ENCODE data around the gene CZIB.
"Not testable (repeated sequence)": the region's sequence is repeated elsewhere in the genome, so short reads cannot be mapped to it uniquely, and the experiment has no call there.

Gene CZIB

DNA sequence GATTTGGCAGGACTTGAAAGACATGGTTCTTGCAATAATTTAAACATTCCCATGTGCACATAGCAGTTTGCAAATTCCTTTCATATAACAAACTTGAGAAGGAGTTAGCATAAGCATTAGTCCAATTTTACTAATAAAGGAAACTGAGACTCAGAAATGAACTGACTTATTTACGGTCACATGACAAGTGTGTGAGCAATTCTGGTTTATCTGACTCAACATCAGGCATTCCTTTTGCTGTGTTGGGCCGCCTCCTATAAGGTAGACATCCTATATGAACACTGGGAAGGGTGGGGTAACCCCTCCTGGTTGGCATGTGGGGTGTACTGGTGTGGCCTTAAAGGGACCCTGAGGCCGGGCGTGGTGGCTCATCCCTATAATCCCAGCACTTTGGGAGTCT lies 32.3 kb downstream of the CZIB start:
- DNase-seq, result no peak

DNA sequence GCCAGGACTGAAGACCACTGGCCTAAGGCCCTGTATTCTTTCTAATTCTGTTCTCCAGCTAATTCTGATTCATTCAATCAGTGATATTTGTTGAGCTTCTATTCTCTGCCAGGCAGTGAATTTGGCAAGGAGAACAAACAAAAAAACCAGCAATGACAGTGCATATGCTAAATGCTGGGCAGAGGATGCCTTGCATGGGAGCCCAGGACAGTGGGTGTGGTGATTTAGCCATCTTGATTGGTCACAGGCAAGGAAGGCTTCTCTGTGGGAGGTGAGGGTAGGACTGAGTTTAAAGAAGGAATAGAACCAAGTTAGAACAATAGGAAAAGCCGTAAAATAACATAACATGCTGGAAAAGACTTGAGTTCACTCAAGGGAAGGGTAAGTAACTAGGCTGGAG lies 33.0 kb downstream of the CZIB start:
- no peak for DNase-seq

DNA sequence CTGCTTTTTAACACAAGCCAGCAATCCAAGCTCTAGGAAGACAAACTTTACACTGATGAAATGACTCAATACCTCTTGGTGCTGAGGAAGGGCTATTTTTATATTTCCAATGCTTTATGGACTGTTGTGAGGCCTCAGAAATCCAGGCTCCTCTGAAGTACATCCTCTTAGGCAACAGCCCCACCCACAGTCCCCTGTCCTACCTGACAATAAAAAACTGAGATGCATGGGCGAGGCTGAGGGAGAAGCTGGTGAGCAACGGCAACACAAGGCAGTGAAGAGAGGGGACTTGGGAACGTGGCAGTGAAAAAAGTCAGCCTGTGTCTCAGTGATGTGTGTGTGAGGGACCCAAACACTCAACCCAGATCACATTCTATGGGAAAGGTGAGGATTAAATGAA lies 33.9 kb downstream of the CZIB start:
- DNase-seq, result no peak

DNA sequence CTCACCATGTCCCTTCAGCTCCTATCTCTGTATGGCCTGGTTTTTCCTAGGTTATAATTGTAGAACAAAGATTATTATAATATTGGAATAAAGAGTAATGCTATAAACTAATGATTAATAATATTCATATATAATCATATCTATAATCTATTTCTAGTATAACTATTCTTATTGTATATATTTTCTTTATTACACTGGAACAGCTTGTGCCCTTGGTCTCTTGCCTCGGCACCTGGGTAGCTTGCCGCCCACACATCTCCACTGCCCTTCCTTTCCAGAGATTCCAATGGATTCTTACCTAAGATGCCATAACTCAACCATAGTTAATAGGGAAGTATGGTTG lies 34.5 kb downstream of the CZIB start:
- DNase-seq, result not testable (repeated sequence)

DNA sequence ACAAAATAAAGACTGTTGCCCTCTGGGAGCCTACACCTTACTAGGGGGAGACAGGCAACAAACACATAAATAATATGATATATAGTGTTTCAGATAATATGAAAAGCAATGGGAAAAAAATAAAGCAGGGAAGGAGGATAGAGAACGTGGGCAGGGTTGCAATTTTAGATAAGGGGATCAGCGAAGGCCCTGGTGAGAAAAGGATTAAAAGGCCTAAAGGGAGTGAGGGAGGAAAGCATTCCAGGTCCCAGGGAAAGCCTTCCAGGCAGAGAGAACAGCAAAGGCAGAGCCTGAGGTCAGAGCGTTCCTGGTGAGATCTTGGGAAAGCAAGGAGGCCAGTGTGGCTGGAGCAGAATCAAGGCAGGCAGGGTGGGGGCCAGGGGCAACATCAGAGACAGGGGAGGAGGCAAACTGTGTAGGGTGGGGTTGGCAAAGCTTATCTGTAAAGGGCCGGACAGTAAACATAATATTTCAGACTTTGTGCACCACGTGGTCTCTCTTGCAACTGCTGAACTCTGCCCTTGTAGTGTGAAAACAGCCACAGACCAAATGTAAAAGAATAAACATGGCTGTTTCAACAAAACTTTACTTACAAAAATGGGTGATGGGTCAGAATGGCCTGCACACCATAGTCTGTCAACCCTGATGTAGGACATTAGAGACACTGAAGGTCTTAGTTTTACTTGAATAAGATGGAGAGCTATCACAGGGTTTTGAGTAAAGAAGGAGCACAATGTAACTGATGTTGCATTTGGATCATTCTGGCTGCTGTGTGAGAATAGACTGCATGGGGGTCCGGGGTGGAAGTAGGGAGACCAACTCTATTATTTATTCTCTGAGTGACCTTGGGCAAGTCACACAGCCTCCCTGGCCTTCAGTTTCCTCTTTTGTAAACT lies 37.1 kb downstream of the CZIB start:
- DNase-seq, result no peak

DNA sequence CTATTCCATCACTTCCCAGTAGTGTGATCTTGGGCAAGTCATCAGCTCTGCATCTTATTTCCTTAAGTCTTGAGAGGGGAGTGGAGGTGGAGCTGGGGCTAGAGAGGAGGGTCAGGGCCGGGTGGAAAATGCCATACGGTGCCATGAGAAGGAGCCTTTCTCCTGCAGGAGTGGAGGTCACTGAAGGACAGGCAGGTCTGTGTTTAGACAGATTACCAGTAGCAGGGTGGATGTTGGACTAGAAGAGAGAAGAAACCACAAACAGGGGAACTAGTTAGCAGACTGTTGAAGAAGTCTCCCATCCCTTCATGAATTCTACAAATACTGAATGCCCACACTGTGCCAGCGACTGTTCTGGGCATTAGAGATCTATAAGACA lies 37.7 kb downstream of the CZIB start:
- DNase-seq, result no peak

DNA sequence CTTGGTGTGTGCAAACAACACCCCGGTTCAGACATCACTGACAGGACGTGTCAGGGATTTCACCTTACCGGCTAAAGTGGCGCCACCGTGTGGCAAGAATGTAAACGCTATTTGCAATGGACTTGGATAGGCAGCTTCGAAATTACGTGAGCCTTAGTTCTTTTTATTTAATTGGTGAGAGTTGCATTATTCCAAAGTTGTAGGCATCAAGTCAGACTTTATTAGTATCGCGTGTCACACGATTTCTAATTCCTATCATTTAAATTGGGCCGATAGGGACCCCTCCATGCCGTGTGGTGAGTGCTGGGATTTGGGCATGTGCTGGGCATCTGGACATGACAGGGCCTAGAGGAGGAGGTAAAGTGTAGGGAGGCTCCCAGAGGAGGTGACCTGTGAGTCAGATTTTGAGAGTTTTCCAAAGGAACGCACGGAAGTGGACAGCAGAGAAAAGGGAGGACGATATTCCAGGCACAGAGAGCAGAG lies 38.3 kb downstream of the CZIB start:
- DNase-seq, result peak; percentile 66

DNA sequence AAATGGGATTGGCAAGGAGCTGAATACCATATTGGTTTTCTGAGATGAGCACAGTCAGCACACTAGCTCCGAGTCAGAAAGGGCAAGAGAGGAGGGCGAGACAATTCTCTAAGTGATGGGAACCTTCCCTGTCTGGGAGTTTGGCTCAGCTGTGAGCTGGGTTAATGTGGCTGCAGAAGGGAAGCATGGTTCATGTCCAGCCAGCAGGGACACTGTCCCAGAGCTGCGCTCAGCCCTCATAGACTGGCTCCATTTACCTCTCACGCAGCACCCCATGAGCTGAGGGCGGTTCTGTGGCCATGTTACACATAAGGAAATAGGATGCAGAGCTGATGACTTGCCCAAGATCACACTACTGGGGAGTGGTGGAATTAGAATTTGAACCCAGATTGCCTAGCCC lies 39.5 kb downstream of the CZIB start:
- DNase-seq, result no peak

DNA sequence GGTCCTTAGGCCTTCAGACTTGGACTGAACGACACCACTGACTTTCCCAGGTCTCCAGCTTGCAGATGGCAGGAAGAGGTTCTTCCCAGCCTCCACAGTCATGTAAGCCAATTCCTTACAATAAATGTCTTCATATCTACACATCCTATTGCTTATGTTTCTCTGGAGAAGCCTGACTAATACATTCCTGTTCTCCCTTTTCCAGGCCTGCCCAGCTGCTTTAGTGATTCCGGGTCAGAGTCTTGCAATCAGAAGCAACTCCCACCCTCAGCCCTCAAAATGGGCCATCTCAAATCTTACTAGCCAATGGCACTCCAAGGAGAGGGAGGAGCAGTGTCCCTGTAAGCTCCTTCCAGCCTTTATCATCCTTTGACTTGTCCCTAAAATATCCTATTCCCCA lies 40.2 kb downstream of the CZIB start:
- no peak for DNase-seq

DNA sequence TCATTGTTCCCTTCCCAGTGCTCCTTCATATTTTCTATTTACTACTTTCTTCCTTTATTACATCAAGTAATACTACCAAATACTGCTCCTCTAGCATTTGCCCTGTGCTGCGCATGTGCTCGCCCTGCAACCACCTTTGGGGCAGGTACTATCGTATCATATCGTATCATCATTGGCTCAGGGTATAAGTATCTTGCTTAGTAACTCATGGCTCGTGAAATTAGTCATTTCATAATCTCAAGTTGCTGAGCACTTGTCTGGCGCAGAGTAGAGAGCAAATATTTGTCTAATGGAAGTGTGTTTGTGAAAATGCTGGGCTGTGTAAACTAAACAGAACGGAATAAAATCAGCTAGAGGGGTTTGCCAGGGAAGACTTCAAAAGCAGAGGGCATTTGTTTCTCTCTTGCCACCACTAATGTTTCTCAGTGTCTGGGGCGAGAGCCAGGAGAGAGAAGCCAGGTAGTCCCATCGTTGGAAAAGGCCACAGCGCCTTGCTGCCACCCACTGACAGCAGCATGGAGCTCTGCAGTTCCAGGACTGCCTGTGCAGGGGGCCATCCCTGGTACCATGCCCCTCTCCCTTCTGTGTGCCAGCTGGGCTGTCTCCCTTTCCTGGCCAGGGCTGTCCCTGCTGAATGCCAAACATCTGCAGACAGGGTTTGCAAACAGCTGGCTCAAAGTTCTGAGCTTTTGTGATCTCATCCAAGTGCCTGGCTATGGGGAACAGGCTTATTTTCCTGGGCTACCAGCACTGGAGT lies 43.8 kb downstream of the CZIB start:
- peak; percentile 63 for DNase-seq

DNA sequence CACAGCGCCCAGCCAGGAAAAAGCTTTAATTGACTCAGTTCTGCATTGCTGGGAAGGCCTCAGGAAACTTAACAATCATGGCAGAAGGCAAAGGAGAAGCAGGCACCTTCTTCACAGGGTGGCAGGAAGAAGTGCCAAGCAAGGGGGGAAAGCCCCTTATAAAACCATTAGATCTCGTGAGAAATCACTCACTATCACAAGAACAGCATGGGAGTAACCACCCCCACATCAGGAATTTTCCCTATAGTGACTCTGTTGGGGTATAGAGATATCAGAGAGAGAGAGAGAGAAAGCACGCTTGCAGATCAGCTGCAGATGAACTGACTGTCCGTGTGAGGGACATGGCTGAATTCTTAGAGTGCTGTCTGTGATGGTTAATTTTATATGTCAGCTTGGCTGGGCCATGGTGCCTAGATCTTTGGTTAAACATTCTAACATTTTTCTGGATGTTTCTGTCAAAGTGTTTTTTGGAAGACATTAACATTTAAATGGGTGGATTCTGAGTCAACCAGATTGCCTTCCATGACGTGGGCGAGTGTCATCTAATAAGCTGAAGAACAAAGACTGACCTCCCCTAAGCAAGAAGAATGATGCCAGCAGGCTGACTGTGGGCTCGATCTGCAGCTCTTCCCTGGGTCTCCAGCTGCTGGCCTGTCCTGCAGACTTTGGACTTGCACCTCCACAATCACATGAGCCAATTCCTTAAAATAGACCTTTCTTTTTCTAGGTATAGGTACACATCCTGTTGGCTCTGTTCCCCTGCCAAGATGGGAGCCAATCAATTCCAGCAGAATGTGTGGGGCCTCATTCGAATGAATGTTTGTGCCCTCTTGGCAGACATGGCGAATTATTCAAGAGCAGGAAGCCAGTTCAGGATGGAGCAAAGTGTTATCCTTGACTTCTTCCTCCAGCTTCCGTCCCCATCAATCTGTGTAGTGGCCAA lies 45.2 kb downstream of the CZIB start:
- no peak for DNase-seq

DNA sequence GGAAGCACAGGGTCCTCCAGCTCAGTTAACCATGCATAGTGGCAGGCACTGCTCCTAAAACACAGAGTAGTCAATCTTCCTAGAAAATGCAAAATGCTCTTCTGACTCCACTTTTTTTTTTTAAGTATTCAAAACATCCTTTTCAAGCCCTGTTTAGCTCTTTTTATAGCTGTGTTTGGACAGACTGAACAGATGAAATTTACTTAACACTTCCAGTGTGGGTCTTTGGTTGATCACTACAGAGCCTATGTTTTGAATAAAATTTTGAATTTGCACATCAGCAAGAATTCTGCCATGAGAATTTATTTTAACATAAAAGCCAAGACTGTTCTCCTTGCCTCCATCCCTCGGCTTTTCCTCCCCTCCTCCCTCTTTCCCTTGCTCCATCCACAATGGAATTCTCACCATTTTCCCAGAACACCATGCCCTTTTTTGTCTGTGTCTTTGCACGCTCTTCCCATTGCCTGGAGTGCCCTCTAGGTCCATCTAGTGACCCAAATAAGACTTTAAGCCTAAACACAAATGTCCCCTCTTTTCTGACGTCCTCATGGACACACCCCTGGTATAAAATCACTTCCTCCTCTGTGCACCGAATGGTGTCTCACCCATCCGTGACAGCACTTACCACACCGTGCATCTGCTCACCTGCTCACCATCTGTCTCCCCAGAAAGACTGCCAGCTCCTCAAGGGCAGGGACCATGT lies 47.9 kb downstream of the CZIB start:
- DNase-seq, result peak; percentile 98

DNA sequence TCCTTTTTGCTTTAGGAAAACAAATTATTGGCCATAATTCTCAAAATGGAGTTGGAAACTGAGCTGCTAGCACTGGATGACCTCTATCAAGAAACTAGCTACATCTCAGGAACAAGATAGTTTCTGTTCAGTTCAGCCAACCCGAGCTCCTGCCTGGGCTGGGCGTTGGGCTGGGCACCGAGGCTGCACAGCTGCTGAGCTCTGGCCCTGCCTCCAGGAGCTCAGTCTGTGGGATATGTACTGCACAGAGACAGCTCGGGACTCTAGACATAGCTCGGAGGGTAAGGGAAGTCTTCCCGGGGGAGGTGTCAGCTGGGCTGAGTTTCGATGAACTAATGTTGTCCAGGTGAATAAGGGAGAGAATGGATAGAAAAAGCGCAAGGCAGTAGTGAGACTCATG lies 53.5 kb downstream of the CZIB start:
- DNase-seq, result no peak

DNA sequence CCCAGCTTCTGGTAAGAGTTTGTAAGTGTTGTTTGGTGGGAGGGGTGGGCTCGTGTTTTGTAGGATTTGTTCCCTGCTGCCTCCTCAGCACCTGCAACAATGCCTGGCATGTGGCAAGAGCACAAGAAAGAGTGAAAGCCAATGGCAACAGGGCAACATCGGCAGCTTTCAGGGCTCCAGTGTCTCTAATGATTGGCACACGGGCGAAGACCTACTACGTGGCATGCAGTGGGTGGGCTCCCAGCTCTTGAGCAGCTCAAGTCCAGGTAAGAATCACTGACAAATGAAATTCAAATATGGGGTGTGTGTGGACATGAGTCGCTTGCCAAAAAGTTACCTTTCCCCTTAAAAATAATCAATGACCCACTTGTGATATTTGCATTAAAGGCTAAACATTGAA lies 54.1 kb downstream of the CZIB start:
- no peak for DNase-seq

DNA sequence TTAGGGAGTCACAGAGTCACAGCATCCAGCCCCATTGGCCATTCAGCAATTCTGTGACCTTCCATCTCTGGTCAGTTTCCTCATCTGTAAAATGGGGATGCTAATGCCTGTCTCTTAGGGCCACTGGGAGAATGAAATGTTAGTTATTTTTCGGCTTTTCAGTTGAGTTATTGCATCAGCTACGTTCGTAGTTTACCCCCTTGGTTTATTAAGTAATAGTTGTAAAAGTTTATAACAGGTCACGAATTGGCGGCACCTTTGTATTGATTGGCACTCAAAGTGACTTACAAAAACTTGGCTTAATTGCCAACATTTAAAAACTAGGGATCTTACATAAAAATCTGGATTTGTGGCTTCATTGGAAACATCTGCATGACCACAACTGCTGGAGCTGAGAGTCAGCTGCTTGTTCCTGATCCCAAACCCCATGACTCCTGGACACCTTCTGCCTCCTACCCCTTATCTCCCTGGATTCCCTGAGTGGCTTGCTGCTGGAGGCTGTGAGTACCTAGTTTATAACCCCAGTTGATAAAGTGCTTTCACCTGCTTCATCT lies 54.9 kb downstream of the CZIB start:
- no peak for DNase-seq

Data from NCI-H2171 treated with DMSO at 0.1 percent for 48 hours (cell line).